CD4-positive, alpha-beta T cell (primary cell): ENCODE results near the gene C7orf57. TPM values are rescaled to one million over a fixed set of nuclear protein-coding genes. Genes with fewer than 3 reads are reported as not detected.

Experiments
- ATAC-seq: fragments of 200-7000 bp; cut with Tn5 transposase; one replicate; pipeline ENCODE4 v1.10.0; 2022; ENCODE audit warnings: mild to moderate bottlenecking; ENCODE audit not compliant: poor library complexity
- CTCF ChIA-PET: fragments of 350-600 bp; sonication (Branson Sonifier 250); formaldehyde crosslinking; loops from one replicate; lab custom pipeline; 2021; ENCODE audit warnings: antibody characterized with exemption, inconsistent platforms; lab: Charles Lee
- POLR2A ChIA-PET: fragments of 350-600 bp; sonication (Branson Sonifier 250); formaldehyde crosslinking; loops from one replicate; lab custom pipeline; 2021; ENCODE audit warnings: antibody characterized with exemption, inconsistent platforms; lab: Charles Lee
- DNase-seq, 14 experiments: peaks; one replicate each; pipeline ENCODE4 v3.0.0-alpha.2; 2013 to 2020; ENCODE audit warnings: mixed read lengths in 2 of 14
- H3K27ac ChIP-seq, 2 donors: one replicate each; pipeline versions ENCODE4 v1.5.1 to v1.7.0; 2013; ENCODE audit warnings: low read length in 2 of 2, low read depth in 1 of 2, mild to moderate bottlenecking in 1 of 2
- H3K27me3 ChIP-seq, 2 experiments: 1 replicate in 1 of 2; 2 replicates in 1 of 2; pipeline versions ENCODE4 v1.6.1 to v1.7.0; 2013; ENCODE audit warnings: low read length in 2 of 2, control low read depth in 1 of 2, mild to moderate bottlenecking in 1 of 2, moderate library complexity in 1 of 2; ENCODE audit not compliant: insufficient read depth in 2 of 2, control insufficient read depth in 1 of 2
- H3K36me3 ChIP-seq: one replicate; pipeline ENCODE4 v1.6.1; 2013; ENCODE audit warnings: low read length, control low read depth; ENCODE audit not compliant: insufficient read depth
- H3K4me1 ChIP-seq: one replicate; pipeline ENCODE4 v1.6.1; 2013; ENCODE audit warnings: low read length, control low read depth; ENCODE audit not compliant: insufficient read depth
- H3K4me3 ChIP-seq: one replicate; pipeline ENCODE4 v1.5.1; 2013; ENCODE audit warnings: mild to moderate bottlenecking, low read length, moderate library complexity
- H3K9me3 ChIP-seq, 2 experiments: 1 replicate in 1 of 2; 2 replicates in 1 of 2; pipeline versions ENCODE4 v1.6.1 to v1.7.0; 2013; ENCODE audit warnings: low read length in 2 of 2, mild to moderate bottlenecking in 2 of 2, control low read depth in 1 of 2, moderate library complexity in 1 of 2; ENCODE audit not compliant: control insufficient read depth in 1 of 2, insufficient read depth in 1 of 2
- H3K27ac Mint-ChIP-seq: one replicate; pipeline ENCODE4 v1.8.0; 2020; ENCODE audit warnings: mixed read lengths
- H3K27me3 Mint-ChIP-seq: one replicate; pipeline ENCODE4 v1.8.0; 2021; ENCODE audit warnings: mixed read lengths
- H3K36me3 Mint-ChIP-seq: one replicate; pipeline ENCODE4 v1.8.0; 2021; ENCODE audit warnings: low read depth, mixed read lengths
- H3K4me1 Mint-ChIP-seq: one replicate; pipeline ENCODE4 v1.8.0; 2021; ENCODE audit warnings: low read depth, mixed read lengths
- H3K4me3 Mint-ChIP-seq: one replicate; pipeline ENCODE4 v1.8.0; 2020; ENCODE audit warnings: mild to moderate bottlenecking, mixed read lengths
- H3K9me3 Mint-ChIP-seq: one replicate; pipeline ENCODE4 v1.8.0; 2020; ENCODE audit warnings: mixed read lengths
- intact Hi-C, 2 experiments: fragments of 100-400 bp; cut with DNase I in 1 of 2; cut with micrococcal nuclease in 1 of 2; formaldehyde crosslinking; loops; one replicate each; pipeline versions ENCODE4 v1.15.1 to v1.9.0; 2023 to 2025; cut with DNase I, micrococcal nuclease
- total RNA-seq, 174 experiments: library from RNA in 2 of 174; stranded (reverse) in 2 of 174; gene quantifications; one replicate each; pipeline ENCODE4 v1.2.3 and lab custom pipeline; 2021 to 2026
- TF ChIP-seq, protein P1 (sequence below): fragments of 200-600 bp; IDR thresholded peaks from one replicate; pipeline ENCODE4 v1.8.0; 2022; ENCODE audit warnings: antibody characterized with exemption, mild to moderate bottlenecking

C7orf57 gene
- total RNA-seq, 2 experiments from 2014 or later, result 0.56 TPM; not detected in 1

DNA sequence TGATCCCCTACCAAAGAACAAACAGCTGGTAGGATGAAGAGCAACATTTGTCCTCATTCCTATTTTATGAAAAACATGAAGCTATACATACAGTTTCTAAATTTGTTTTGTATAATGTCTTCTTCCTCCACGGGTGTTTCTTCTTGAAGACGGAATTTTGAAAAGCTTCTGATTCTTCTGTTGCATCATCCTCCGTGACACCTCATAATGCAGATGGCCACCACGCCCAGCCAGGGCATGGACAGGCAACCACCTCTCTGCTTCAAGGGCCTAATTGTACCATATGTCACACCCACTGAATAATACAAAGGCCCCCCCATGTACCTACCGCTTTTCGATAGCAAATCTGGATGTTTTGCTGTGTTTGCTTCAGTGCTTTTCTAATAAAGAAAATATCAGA, 6.4 kb upstream of the C7orf57 start, which contains the start of gene SUN3:
Gene SUN3, minus strand, starts transcription at position 170 of the 400 bp plus-strand sequence. Its CDS starts 169 bp downstream, at position 1.
- Histone ChIP-seq H3K4me3 (no peak within 1 kb of the TSS), H3K9me3 (no peaks in the 10 kb centered on the region), H3K27ac (no peak within 1 kb of the TSS), H3K36me3 (no peaks in the 10 kb centered on the region), H3K27me3 (peaks cover 0 to 11% of the 10 kb centered on the region in 2 experiments), H3K4me1 (no peaks in the 10 kb centered on the region)
- DNase-seq (no peak), ATAC-seq (no peak)
- ChIA-PET CTCF (no interaction called here), POLR2A (no interaction called here)
- H3K4me1 Mint-ChIP-seq, result no peaks in the 10 kb centered on the region
- TF ChIP-seq, protein P1, sequence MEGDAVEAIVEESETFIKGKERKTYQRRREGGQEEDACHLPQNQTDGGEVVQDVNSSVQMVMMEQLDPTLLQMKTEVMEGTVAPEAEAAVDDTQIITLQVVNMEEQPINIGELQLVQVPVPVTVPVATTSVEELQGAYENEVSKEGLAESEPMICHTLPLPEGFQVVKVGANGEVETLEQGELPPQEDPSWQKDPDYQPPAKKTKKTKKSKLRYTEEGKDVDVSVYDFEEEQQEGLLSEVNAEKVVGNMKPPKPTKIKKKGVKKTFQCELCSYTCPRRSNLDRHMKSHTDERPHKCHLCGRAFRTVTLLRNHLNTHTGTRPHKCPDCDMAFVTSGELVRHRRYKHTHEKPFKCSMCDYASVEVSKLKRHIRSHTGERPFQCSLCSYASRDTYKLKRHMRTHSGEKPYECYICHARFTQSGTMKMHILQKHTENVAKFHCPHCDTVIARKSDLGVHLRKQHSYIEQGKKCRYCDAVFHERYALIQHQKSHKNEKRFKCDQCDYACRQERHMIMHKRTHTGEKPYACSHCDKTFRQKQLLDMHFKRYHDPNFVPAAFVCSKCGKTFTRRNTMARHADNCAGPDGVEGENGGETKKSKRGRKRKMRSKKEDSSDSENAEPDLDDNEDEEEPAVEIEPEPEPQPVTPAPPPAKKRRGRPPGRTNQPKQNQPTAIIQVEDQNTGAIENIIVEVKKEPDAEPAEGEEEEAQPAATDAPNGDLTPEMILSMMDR, result no peak
- H3K4me3 Mint-ChIP-seq, result no peak within 1 kb of the TSS
- H3K9me3 Mint-ChIP-seq, result peaks cover 2% of the 10 kb centered on the region
- intact Hi-C loops, result no loop called here
- peaks cover 70% of the 10 kb centered on the region for H3K27me3 Mint-ChIP-seq
- no peak within 1 kb of the TSS for H3K27ac Mint-ChIP-seq
- H3K36me3 Mint-ChIP-seq, result no peaks in the 10 kb centered on the region

DNA sequence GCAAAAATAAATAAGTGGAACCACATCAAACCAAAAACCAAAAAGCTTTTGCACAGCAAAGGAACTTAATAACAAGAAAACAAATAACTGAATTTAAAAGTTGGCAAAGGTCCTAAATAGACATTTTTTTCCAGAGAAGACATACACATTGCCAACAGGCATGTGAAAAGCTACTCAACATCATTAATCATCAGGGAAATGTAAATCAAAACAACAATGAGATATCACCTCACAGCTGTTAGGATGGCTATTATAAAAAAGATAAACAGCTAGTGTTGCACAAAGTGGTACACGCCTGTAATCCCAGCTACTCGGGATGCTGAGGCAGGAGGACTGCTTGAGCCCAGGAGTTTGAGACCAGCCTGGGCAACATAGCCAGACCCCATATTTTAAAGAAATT, 4.2 kb upstream of the C7orf57 start:
- Histone ChIP-seq H3K36me3 (no peaks in the 10 kb centered on the region), H3K27ac (no peak overlapping the region), H3K4me3 (no peak overlapping the region), H3K4me1 (peaks cover 12% of the 10 kb centered on the region), H3K27me3 (peaks cover 9 to 11% of the 10 kb centered on the region in 2 experiments), H3K9me3 (peaks cover 0 to 5% of the 10 kb centered on the region in 2 experiments)
- ATAC-seq (no peak), DNase-seq (no peak)
- POLR2A ChIA-PET, result no interaction called here
- H3K27ac Mint-ChIP-seq, result no peak overlapping the region
- peaks cover 84% of the 10 kb centered on the region for H3K27me3 Mint-ChIP-seq
- peaks cover 5% of the 10 kb centered on the region for H3K4me1 Mint-ChIP-seq
- intact Hi-C loops, result loop anchor here in 1 of 2 experiments (5.0 kb wide), 1 partner anchor 81 kb away; no protein-coding TSS in a partner anchor
- no peaks in the 10 kb centered on the region for H3K9me3 Mint-ChIP-seq
- CTCF ChIA-PET, result interaction anchor here (1.2 to 1.6 kb wide), 2 partner anchors 39 to 79 kb away, joined by 4 to 6 read pairs; no protein-coding TSS in a partner anchor
- no peak overlapping the region for H3K4me3 Mint-ChIP-seq
- no peaks in the 10 kb centered on the region for H3K36me3 Mint-ChIP-seq
- TF ChIP-seq, protein P1, result no peak

DNA sequence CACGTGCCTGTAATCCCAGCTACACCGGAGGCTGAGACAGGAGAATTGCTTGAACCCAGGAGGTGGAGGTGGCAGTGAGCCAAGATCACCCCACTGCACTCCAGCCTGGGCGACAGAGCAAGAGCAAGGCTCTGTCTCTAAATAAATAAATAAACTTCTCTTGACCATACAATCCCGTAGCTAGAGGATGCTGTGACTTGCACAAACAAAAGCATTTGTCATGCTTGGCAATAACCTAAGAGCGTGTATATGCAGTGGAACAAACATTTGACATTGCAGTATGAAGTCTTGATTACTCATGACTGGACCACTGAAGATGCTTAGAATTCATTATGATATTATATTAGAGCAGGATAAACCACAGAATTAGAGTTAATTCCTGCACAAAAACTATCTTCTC, 1.4 kb upstream of the C7orf57 start:
- Histone ChIP-seq H3K4me3 (no peak overlapping the region), H3K27me3 (peaks cover 8 to 13% of the 10 kb centered on the region in 2 experiments), H3K9me3 (peaks cover 0 to 6% of the 10 kb centered on the region in 2 experiments), H3K4me1 (peaks cover 15% of the 10 kb centered on the region), H3K27ac (no peak overlapping the region), H3K36me3 (no peaks in the 10 kb centered on the region)
- Mint-ChIP-seq H3K9me3 (no peaks in the 10 kb centered on the region), H3K27ac (no peak overlapping the region), H3K36me3 (no peaks in the 10 kb centered on the region), H3K4me1 (peaks cover 13% of the 10 kb centered on the region), H3K4me3 (no peak overlapping the region), H3K27me3 (peaks cover 72% of the 10 kb centered on the region)
- CTCF ChIA-PET, result no interaction called here
- DNase-seq (no peak), ATAC-seq (no peak)
- TF ChIP-seq, protein P1, result no peak
- intact Hi-C loops, result loop anchor here (2.0 to 5.0 kb wide), 4 partner anchors 43 to 78 kb away; partner anchors contain the start of gene UPP1 (in 1 of the 2)
- POLR2A ChIA-PET, result no interaction called here
